AG04449 (cell line): ENCODE data around the gene SUFU.
A peak's percentile ranks its signal among the peaks of the same experiment; 100 is the strongest.
"Not testable (repeated sequence)": the region's sequence is repeated elsewhere in the genome, so short reads cannot be mapped to it uniquely, and the experiment has no call there.

ENCODE experiments used
- CTCF ChIA-PET: fragments of 350-600 bp; formaldehyde crosslinking; extraction: SDS; loops from one replicate; lab custom pipeline; 2021; ENCODE audit warnings: antibody characterized with exemption; lab: Yijun Ruan, JAX
- POLR2A ChIA-PET: fragments of 400-600, 350-600 bp; formaldehyde crosslinking; extraction: SDS; loops from one replicate; lab custom pipeline; 2020; ENCODE audit warnings: antibody characterized with exemption, inconsistent platforms; lab: Yijun Ruan, JAX
- DNase-seq: peaks from one replicate; pipeline ENCODE4 v3.0.0-alpha.2; 2010; ENCODE audit warnings: low read depth, low spot score
- H3K4me3 ChIP-seq: 2 replicates; pipeline ENCODE4 v1.5.1; 2011; ENCODE audit warnings: low read depth, mild to moderate bottlenecking, control low read depth, low read length
- CTCF ChIP-seq: IDR thresholded peaks from one replicate; pipeline ENCODE4 v1.5.1; 2011; ENCODE audit warnings: mild to moderate bottlenecking, moderate library complexity, low read length, control low read depth, inconsistent platforms; ENCODE audit not compliant: insufficient read depth; ENCODE audit errors: missing control alignments

SUFU gene

GRCh38 chr10:102492983-102493382, 10.8 kb upstream of the SUFU start:
- no peak for TF ChIP-seq CTCF
- ChIA-PET CTCF (interaction anchor here (1.1 to 3.1 kb wide), 3 partner anchors 10 to 91 kb away, joined by 3 to 15 read pairs (median 6); partner anchors contain the start of gene ACTR1A), POLR2A (no interaction called here)
- no peak overlapping the region for H3K4me3 ChIP-seq
- no peak for DNase-seq

GRCh38 chr10:102493771-102494170, 10.0 kb upstream of the SUFU start:
- ChIA-PET CTCF (interaction anchor here (0.6 to 1.8 kb wide), 4 partner anchors 10 to 89 kb away, joined by 3 to 4 read pairs (median 3); no protein-coding TSS in a partner anchor), POLR2A (no interaction called here)
- no peak for TF ChIP-seq CTCF
- no peak for DNase-seq
- H3K4me3 ChIP-seq, result no peak overlapping the region

GRCh38 chr10:102497545-102497944, 6.2 kb upstream of the SUFU start:
- ChIA-PET CTCF (interaction anchor here (0.7 to 4.1 kb wide), 5 partner anchors 18 to 138 kb away, joined by 3 to 33 read pairs (median 4); no protein-coding TSS in a partner anchor), POLR2A (interaction anchor here (0.6 kb wide), 1 partner anchor 35 kb away, joined by 3 read pairs; no protein-coding TSS in a partner anchor)
- no peak overlapping the region for H3K4me3 ChIP-seq
- no peak for DNase-seq
- no peak for TF ChIP-seq CTCF

GRCh38 chr10:102499356-102499755, 4.4 kb upstream of the SUFU start:
- no peak for DNase-seq
- no peak overlapping the region for H3K4me3 ChIP-seq
- ChIA-PET CTCF (interaction anchor here (1.1 to 4.1 kb wide), 3 partner anchors 16 to 269 kb away, joined by 5 to 33 read pairs (median 8); no protein-coding TSS in a partner anchor), POLR2A (no interaction called here)
- no peak for TF ChIP-seq CTCF

- POLR2A ChIA-PET, DNase-seq: not testable (repeated sequence)
- peak overlapping the region; percentile 3; the same call in 1 of the 2 replicates for H3K4me3 ChIP-seq
- CTCF ChIA-PET, result interaction anchor here (0.9 to 12.2 kb wide), 6 partner anchors 18 to 95 kb away, joined by 3 to 300 read pairs (median 8); no protein-coding TSS in a partner anchor
Observed at GRCh38 chr10:102500686-102501085, 3.1 kb upstream of the SUFU start.

- TF ChIP-seq CTCF, result no peak
Observed at GRCh38 chr10:102501201-102502028, 2.4 kb upstream of the SUFU start.

More at GRCh38 chr10:102501201-102502028, 2.4 kb upstream of the SUFU start:
- peak overlapping the region; percentile 59 for H3K4me3 ChIP-seq
- ChIA-PET POLR2A (no interaction called here), CTCF (interaction anchor here (0.9 to 12.2 kb wide), 7 partner anchors 16 to 95 kb away, joined by 3 to 300 read pairs (median 4); no protein-coding TSS in a partner anchor)
- no peak for DNase-seq
